GM19438 (cell line): ENCODE data around the gene CALHM4.
A peak's percentile ranks its signal among the peaks of the same experiment; 100 is the strongest.

Experiments
- ATAC-seq: cut with Tn5 transposase; IDR thresholded peaks from one replicate; pipeline ENCODE4 v1.9.1; 2021; ENCODE audit warnings: low read depth; ENCODE audit not compliant: unreplicated experiment

The CALHM4 gene

DNA sequence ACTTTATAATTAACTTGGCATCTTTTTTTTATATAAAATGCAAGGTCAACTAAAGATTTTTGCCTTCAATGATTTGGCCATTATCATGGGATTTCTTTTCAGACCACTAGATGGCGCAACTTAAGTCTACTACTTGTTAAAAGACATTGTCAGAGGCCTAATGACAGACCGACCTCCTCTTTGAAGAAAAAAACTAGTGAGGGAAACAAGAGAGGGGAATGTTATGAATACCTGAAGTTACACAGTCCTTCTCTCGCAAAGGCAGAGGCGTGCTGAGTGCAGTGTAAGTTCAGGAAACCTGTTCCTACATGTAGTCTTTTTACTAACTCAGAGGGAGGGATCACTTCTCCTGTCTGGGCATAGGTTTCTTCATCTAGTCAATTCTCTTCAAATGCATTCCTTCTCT lies 17.3 kb upstream of the CALHM4 start:
- ATAC-seq = no peak

DNA sequence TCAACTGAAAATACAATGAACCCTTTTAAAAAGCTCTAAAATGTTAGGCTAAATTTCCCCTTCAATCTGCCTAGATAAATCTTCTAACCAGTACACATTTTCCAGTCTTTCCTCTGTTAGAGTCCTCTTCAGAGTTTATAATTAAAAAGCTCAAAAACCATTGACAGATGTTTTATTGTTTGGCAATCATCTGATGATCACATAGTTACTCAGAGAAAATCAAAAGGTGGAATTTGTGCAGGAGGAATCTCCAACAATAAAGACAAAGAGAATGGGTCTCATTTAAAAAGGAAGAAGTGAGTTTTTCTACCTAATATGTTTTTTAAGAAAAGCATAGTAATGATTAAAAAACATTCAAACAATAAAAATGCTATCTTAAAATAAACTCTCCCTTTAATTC lies 11.1 kb upstream of the CALHM4 start:
- ATAC-seq = no peak

- ATAC-seq = no peak
Observed at GRCh38 chr6:116543149-116543548, 10.4 kb upstream of the CALHM4 start.

DNA sequence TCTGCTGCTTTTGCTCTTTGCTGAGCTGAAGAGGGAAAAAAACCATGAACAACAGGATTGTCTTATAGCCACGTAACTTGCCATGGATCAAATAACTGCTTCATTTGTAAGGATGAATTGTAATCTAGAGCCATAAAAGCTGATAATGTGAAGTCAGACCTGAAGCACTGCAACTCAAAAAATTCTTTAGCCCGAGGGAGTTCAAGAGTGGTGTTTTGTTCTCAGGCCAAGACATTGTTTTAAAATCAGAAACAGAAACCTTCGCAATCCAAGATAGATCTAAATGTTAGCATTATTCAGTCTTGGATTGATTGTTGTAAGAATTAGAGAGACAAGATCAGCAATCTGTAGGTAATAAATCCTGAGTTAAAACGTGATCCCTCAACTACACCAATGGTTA lies 7.9 kb upstream of the CALHM4 start, which contains the start of gene TRAPPC3L:
Gene TRAPPC3L, minus strand, starts transcription at position 34 of the 400 bp plus-strand sequence. CDS start 170 bp downstream, outside the sequence.
- ATAC-seq = no peak

- no peak for ATAC-seq
Observed at GRCh38 chr6:116547358-116547757, 6.2 kb upstream of the CALHM4 start.

- ATAC-seq = no peak
Observed at GRCh38 chr6:116550796-116551195, 2.8 kb upstream of the CALHM4 start.

DNA sequence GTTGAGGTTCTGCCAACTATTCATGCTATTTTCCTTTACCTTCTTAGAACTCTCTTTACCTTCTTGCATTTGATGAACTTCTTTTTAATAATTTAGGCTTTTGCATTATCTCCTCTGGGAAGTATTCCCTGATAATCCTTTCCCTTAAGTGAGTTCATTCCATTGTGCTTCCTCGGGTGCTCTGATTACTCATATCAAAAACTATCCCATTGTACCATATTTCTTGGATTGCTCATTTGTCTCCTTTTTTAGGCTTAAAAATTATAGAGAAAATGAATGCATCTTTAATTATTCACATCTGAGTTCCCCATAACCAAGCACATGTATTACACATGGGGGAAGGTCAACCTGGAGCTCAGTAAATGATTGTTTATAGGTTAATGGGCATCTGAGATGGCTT lies 2.5 kb downstream of the CALHM4 start:
- no peak for ATAC-seq

DNA sequence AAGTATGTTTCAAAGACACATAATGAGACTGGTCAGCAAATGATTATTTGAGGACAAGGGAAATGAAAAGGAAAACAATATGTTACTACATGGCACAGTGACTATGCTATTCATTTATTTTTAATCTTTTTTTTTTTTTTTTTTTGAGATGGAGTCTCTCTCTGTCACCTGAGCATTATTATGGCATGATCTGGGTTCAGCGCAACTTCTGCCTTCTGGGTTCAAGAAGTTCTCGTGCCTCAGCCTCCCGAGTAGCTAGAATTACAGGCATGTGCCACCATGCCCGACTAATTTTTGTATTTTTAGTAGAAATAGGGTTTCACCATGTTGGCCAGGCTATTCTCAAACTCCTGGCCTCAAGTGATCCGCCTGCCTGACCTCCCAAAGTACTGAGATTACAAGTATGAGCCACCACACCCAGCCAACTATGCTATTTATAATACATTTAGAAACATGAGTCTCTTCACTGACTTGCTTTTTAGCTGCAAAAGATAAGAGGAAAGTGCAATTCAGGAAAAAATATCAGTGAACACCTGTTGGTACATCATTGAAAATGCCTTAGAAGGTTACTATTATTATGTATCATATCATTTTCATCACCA lies 3.4 kb downstream of the CALHM4 start:
- ATAC-seq = no peak

DNA sequence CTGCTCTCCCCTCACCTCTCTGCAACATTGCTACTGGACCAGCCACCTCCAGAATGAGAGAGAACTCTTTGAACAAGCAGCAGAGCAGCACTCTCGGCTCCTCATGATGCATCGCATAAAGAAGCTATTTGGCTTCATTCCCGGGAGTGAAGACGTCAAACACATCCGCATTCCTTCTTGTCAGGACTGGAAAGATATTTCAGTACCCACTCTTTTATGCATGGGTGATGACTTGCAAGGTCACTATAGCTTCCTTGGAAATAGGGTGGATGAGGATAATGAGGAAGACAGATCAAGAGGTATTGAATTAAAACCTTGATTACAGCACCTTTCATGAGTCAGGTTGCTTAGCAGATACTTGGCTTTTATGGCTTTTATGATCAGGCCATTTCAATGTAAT lies 4.3 kb downstream of the CALHM4 start:
- ATAC-seq = no peak

GRCh38 chr6:116560130-116560529 lies 6.6 kb downstream of the CALHM4 start:
- no peak for ATAC-seq

GRCh38 chr6:116561377-116562018 lies 7.9 kb downstream of the CALHM4 start:
- no peak for ATAC-seq

DNA sequence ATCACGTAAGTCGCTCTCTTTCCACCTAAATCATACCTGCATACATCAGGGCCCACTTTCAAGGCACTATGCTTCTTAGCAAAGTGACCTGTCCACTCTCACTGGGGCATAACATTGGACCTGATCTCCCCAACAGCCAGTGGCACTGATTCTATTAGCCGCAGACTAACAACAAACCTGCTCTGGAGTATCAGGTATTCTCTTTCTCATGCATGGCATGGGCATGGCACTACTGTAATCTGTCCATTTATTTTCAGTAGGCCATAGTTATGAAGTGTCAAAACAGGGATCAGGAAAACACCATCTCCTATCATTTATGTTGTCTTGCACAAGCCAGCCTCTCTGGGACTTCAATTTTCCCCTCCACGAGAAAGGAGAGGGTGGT lies 8.5 kb downstream of the CALHM4 start:
- no peak for ATAC-seq

GRCh38 chr6:116562614-116563013 lies 9.1 kb downstream of the CALHM4 start:
- no peak for ATAC-seq

- ATAC-seq = no peak
Observed at GRCh38 chr6:116563830-116564229, 10.3 kb downstream of the CALHM4 start.

- no peak for ATAC-seq
Observed at GRCh38 chr6:116564311-116564710, 10.8 kb downstream of the CALHM4 start.

DNA sequence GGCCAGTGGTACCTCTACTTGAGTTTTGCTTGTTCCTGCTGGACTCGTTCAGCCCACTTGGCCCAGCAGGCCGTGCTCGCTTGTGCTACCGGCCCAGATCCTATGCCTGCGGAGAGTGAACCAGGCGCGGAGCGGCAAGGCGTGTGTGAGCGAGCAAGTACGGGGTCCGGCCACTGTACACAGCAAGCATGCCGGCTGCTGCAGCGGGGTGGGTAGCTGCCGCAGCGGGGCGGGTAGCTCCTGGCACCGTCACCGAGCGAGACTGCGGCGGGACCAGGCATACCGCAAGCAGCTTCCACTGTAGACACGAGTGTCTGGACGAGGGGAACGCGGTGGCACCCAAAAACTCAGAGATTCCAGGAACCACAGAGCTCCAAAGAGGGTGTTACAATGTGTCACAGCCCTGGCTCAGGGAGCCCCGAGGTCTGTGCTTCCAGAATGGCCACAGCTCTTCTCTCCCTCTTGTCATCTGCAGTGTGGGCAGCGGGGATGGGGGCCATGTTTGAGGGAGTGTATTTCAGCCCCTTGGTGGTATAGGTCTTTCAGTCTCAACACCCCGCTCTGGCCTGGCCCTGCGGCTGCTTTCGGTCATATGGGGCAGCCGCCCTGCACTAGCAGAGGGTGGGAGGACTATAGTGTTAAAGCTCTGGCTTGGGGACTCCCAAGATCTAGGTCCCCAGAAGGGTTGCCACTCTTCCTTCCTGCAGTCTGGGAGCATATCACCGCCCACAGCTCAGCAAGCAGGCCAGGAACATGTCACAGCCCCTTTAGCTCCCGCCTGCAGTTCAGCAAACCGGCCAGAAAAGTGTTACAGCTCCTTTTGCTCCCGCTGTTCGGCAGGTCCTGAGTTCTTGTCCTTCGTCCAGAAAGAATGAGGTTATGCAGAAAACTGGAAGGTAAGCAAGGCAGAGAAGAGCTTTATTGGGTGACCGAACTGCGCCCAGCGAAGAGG lies 11.6 kb downstream of the CALHM4 start:
- ATAC-seq = no peak

GRCh38 chr6:116568111-116568510 lies 14.6 kb downstream of the CALHM4 start:
- no peak for ATAC-seq

- no peak for ATAC-seq
Observed at GRCh38 chr6:116568821-116569755, 15.5 kb downstream of the CALHM4 start.

DNA sequence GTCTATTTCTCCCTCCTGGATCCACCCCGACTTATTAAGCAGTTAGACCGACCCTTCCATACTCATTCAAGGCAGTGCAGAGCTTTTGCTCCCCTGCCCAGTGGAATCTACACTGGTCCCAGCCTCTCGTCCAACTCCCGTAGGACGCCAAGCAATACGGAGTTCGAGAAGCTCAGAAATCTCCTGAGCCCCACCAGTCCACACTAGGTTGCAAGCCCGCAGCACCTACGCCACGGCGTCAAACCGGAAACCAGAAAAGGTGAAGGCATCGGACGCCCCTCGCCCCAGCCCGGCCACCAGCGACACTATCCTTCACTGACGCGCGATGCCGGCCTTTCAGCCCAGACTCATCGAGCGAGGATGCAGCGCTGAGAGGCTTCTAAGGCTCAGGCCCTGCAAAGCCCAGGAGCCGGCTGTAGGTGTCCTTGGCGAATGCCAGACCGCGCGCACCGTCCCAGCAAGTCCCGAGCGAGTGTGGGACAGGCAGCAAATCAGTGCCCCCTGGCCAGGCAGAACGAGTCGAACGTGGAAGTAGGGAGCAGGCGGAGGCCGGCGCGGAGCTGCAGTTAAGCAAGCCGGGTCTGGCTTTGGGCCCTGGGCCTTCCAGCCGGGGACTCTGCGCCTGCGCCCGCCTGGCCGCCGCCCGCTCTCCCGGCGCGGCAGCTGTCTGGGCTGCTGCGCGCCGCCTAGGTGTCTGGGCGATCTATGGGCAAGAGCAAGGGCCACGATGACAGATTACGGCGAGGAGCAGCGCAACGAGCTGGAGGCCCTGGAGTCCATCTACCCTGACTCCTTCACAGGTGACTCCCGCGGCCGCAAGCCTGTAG lies 17.5 kb downstream of the CALHM4 start, which contains the start of gene RWDD1:
Gene RWDD1, plus strand, starts transcription at position 649 of the 827 bp plus-strand sequence. Its CDS starts 79 bp downstream, at position 728.
- ATAC-seq = peak; percentile 95
